Uterus (tissue), 2 donors: ENCODE results near the gene PLA2G5.

ENCODE experiments used
- CTCF ChIP-seq, 4 experiments: fragments of 200-600 bp in 2 of 4; fragments of 450-650 bp in 2 of 4; sonication (generic) in 2 of 4; IDR thresholded peaks; one replicate each; pipeline ENCODE4 v1.5.1; 2016 to 2019; ENCODE audit warnings: antibody characterized with exemption in 4 of 4, mild to moderate bottlenecking in 2 of 4, moderate library complexity in 1 of 4
- POLR2A ChIP-seq, 2 donors: fragments of 450-650 bp; IDR thresholded peaks; one replicate each; pipeline ENCODE4 v1.6.1; 2016; ENCODE audit warnings: antibody characterized with exemption in 2 of 2, mild to moderate bottlenecking in 1 of 2, moderate library complexity in 1 of 2

- TF ChIP-seq POLR2A (IDR thresholded peaks at IDR 0.05) (no peak), CTCF (IDR thresholded peaks at IDR 0.05) (no peak)
These were observed 363 bp downstream of the PLA2G5 start for GRCh38 chr1:20070357-20070756.
